ENCODE results near the gene GP1BA. TPM values are rescaled to one million over a fixed set of nuclear protein-coding genes. Genes with fewer than 3 reads are reported as not detected.
A peak's percentile ranks its signal among the peaks of the same experiment; 100 is the strongest.

The GP1BA gene
- total and polyA plus RNA-seq, 2 experiments from 2014 or later: 0.24 TPM; not detected in 1

GRCh38 chr17:4944163-4944553 lies 12.1 kb downstream of the GP1BA start:
- Mint-ChIP-seq H3K27ac (peak overlapping the region; percentile 92), H3K27me3 (ENCODE audit: insufficient read depth, low read depth, poor library complexity) (peaks cover 36% of the 10 kb centered on the region)
- H3K79me2 ChIP-seq (replicated peaks; ENCODE audit: insufficient read depth): peaks cover 59% of the 10 kb centered on the region

More at GRCh38 chr17:4944163-4944553, 12.1 kb downstream of the GP1BA start:
- peaks cover 61% of the 10 kb centered on the region for H3F3A ChIP-seq (replicated peaks; ENCODE audit: low read depth)
- Mint-ChIP-seq H3K4me1 (peaks cover 39% of the 10 kb centered on the region), H3K9me3 (no peaks in the 10 kb centered on the region; the same call in 2 of the 3 replicates), H3K4me3 (peak overlapping the region; percentile 35; the same call in 1 of the 3 replicates), H3K36me3 (ENCODE audit: low read depth) (peaks cover 76% of the 10 kb centered on the region)
- peak overlapping the region; percentile 100 for H3K27ac ChIP-seq (ENCODE audit: low read depth)
- ATAC-seq (no peak), DNase-seq (ENCODE audit: low spot score) (peak; percentile 32)
- no peak overlapping the region for H3K4me2 ChIP-seq
- H3K9me2 ChIP-seq (ENCODE audit: insufficient read depth): no peaks in the 10 kb centered on the region
- peaks cover 34% of the 10 kb centered on the region for H3K4me1 ChIP-seq (ENCODE audit: insufficient read depth)
- peaks cover 21% of the 10 kb centered on the region for H3K36me3 ChIP-seq (ENCODE audit: insufficient read depth)
- H3K4me3 ChIP-seq: no peak overlapping the region
- no peak overlapping the region for H2AFZ ChIP-seq
- H4K20me1 ChIP-seq (replicated peaks; ENCODE audit: insufficient read depth): peaks cover 34% of the 10 kb centered on the region
- H3K27me3 ChIP-seq (ENCODE audit: insufficient read depth): no peaks in the 10 kb centered on the region
- no peak for TF ChIP-seq ZNF462 (CRISPR knock-in tag; IDR thresholded peaks at IDR 0.05)
- no peak for TF ChIP-seq JUNB (IDR thresholded peaks at IDR 0.05; ENCODE audit: unreplicated experiment)
- no peak for TF ChIP-seq ZNF331 (CRISPR knock-in tag; IDR thresholded peaks at IDR 0.05; ENCODE audit: low read depth)
- no peak for TF ChIP-seq EZH2 (IDR thresholded peaks at IDR 0.05; ENCODE audit: low read depth, unreplicated experiment)
- no peak for TF ChIP-seq CTCF (conservative IDR thresholded peaks at IDR 0.05; ENCODE audit: low read depth in 2 of 2)
- no peak for TF ChIP-seq CREB1 (CRISPR knock-in tag; IDR thresholded peaks at IDR 0.05; ENCODE audit: low read depth)
- no peak for TF ChIP-seq POLR2AphosphoS5 (IDR thresholded peaks at IDR 0.05; ENCODE audit: low read depth)
- no peak for TF ChIP-seq REST (IDR thresholded peaks at IDR 0.05; ENCODE audit: unreplicated experiment)
- no peak for TF ChIP-seq ETS1 (IDR thresholded peaks at IDR 0.05)
- TF ChIP-seq STAT1 (IDR thresholded peaks at IDR 0.05; ENCODE audit: unreplicated experiment): no peak
- TF ChIP-seq NANOG (IDR thresholded peaks at IDR 0.05; ENCODE audit: borderline replicate concordance): no peak
- TF ChIP-seq EZH2phosphoT487 (IDR thresholded peaks at IDR 0.05; ENCODE audit: unreplicated experiment): no peak
- TF ChIP-seq ZNF114 (CRISPR knock-in tag; IDR thresholded peaks at IDR 0.05): no peak
